Cardiac fibroblast (primary cell): ENCODE results near the gene TOX2.
A peak's percentile ranks its signal among the peaks of the same experiment; 100 is the strongest.

Experiments used
- DNase-seq, 2 donors: peaks; one replicate each; pipeline versions ENCODE4 v3.0.0 to v3.0.0-alpha.2; 2010; ENCODE audit warnings: low read depth in 2 of 2
- H3K4me3 ChIP-seq, 2 donors: replicated peaks in 1 of 2; 1 replicate in 1 of 2; 2 replicates in 1 of 2; pipeline ENCODE4 v1.5.1; 2011; ENCODE audit warnings: low read depth in 2 of 2, low read length in 2 of 2, mild to moderate bottlenecking in 2 of 2, moderate library complexity in 1 of 2
- TF ChIP-seq, protein P1 (sequence below): IDR thresholded peaks from one replicate; pipeline ENCODE4 v1.5.1; 2011; ENCODE audit warnings: low read depth, mild to moderate bottlenecking, low read length, inconsistent platforms

TOX2 gene

DNA sequence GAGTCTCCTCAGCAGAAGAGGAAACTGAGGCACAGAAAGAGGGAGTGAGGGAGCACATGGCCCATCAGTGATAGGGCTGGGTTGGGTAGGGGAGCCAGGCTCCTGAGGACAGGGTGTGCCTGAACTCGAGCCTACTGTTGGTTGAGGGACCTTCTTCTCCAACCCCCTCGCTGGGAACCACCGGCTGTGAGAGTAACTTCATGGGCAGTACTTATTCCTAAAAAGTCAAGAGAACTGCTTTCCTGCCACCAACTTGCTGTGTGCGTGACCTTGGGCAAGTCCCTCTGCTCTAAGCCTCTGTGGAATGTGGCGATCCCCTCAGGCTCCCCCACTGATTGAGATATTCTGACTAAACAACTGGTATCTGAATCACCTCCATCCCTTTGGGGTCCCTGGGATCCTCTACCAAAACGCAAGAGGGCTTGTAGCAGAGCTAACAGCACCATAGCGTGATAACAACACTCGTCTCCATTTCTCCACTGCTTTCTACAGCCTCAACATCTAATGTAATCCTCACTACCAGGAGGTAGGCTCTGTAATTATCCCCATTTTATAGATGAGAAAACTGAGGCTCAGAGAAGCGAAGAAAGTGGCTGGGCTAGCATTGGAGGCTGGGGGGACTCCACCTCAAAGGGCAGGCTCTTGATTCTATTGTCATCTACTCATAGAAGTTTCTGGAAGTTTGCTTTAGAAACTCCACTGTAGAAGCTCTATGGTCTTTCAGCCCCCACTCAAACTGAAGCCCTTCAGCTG lies 196.3 kb downstream of the TOX2 start:
- no peak for DNase-seq
- no peak overlapping the region for H3K4me3 ChIP-seq
- TF ChIP-seq, protein P1, sequence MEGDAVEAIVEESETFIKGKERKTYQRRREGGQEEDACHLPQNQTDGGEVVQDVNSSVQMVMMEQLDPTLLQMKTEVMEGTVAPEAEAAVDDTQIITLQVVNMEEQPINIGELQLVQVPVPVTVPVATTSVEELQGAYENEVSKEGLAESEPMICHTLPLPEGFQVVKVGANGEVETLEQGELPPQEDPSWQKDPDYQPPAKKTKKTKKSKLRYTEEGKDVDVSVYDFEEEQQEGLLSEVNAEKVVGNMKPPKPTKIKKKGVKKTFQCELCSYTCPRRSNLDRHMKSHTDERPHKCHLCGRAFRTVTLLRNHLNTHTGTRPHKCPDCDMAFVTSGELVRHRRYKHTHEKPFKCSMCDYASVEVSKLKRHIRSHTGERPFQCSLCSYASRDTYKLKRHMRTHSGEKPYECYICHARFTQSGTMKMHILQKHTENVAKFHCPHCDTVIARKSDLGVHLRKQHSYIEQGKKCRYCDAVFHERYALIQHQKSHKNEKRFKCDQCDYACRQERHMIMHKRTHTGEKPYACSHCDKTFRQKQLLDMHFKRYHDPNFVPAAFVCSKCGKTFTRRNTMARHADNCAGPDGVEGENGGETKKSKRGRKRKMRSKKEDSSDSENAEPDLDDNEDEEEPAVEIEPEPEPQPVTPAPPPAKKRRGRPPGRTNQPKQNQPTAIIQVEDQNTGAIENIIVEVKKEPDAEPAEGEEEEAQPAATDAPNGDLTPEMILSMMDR, result no peak

DNA sequence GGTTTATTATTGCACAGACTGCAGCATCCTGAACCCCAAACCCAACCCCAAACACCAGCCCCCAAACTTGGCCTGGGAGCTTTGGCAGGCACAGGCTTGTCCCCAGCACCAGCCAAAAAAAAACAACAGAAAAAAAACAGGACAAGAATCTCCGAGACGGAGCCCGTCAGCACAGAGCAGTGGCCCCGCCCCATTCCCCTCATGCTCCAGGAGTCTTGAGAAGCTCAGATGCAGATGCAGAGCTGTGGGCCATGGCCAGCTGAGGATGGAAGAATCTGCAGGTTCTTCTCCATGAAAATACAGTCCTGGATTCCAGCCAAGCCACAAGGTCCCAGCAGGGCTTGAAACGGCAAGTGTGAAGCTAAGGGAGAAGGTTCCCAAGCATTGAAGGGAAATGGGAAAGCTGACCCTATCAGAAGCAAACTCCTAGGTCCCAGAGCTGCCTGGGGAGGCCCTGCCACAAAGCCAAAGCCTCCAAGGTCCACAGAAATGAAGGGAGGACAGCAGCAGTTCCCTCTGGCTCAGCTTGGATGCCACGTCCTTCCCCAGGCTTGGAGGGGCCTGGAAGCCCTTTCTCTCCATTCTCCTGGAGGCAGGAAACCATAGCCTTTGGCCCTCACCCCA lies 197.2 kb downstream of the TOX2 start:
- no peak overlapping the region for H3K4me3 ChIP-seq
- peak; percentile 20 to 53 for DNase-seq
- TF ChIP-seq, protein P1, result no peak

DNA sequence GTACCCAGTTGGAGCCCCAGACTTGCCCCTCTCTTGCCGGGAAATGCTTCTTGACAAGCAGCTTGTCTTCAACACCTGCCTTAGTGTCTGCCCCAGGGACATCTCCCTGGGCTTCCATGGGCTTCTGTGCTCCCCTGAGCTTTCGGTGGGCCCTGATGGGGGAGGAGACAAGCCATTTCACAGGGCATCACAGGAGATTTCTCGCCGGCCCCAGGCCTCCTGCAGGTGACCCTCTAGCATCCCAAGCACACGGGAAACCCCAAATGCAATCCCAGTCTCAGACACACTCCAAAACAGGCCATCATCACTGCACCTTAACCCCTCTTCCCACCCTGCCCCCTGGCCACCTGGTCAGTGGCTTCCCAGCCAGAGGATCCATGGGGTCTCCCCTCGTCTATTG lies 197.8 kb downstream of the TOX2 start:
- TF ChIP-seq, protein P1, result no peak
- no peak for DNase-seq
- H3K4me3 ChIP-seq, result no peak overlapping the region

- no peak overlapping the region for H3K4me3 ChIP-seq
- TF ChIP-seq, protein P1, result no peak
- DNase-seq, result no peak
Measured at GRCh38 chr20:44112889-44113617, 198.4 kb downstream of the TOX2 start.

GRCh38 chr20:44113618-44114376 lies 199.1 kb downstream of the TOX2 start:
- TF ChIP-seq, protein P1, result no peak
- DNase-seq, result no peak
- no peak overlapping the region for H3K4me3 ChIP-seq

GRCh38 chr20:44115181-44115580 lies 200.5 kb downstream of the TOX2 start:
- TF ChIP-seq, protein P1, result no peak
- no peak for DNase-seq
- H3K4me3 ChIP-seq, result no peak overlapping the region
